MCF 10A (cell line): Measurements from ENCODE around the gene DNAAF8. TPM values are rescaled to one million over a fixed set of nuclear protein-coding genes. Genes with fewer than 3 reads are reported as not detected.

Experiments
- Bru-seq: library from RNA; stranded (reverse); fragments of 400-500 nt; gene quantifications from one replicate; lab custom pipeline; 2021; lab: Mats Ljungman, UMichigan
- BruChase-seq, 2 experiments: library from RNA; stranded (reverse); fragments of 400-500 nt; gene quantifications; one replicate each; lab custom pipeline; 2021; lab: Mats Ljungman, UMichigan
- BruUV-seq: library from RNA; stranded (reverse); fragments of 400-500 nt; replicated peaks from 2 replicates; lab custom pipeline; 2021; lab: Mats Ljungman, UMichigan
- CTCF ChIA-PET: fragments of 300-600 bp; sonication (Branson Sonifier 250); formaldehyde crosslinking; extraction: SDS; loops from one replicate; lab custom pipeline; 2021; ENCODE audit warnings: antibody characterized with exemption, inconsistent platforms; lab: Yijun Ruan, JAX
- POLR2A ChIA-PET: fragments of 300-600, 350-650 bp; sonication (Branson Sonifier 250); formaldehyde crosslinking; extraction: SDS; loops from one replicate; lab custom pipeline; 2020; ENCODE audit warnings: antibody characterized with exemption, inconsistent platforms; lab: Yijun Ruan, JAX
- DNase-seq: peaks from one replicate; pipeline ENCODE4 v3.0.0-alpha.2; 2018; ENCODE audit not compliant: unreplicated experiment
- H3K27ac Mint-ChIP-seq: one replicate; pipeline ENCODE4 v1.8.0; 2022; ENCODE audit warnings: mild to moderate bottlenecking, low read depth, mixed read lengths; ENCODE audit not compliant: unreplicated experiment
- H3K27me3 Mint-ChIP-seq: one replicate; pipeline ENCODE4 v1.8.0; 2022; ENCODE audit warnings: mixed read lengths; ENCODE audit not compliant: insufficient read depth, unreplicated experiment
- H3K36me3 Mint-ChIP-seq: one replicate; pipeline ENCODE4 v1.8.0; 2022; ENCODE audit warnings: mild to moderate bottlenecking, moderate library complexity, mixed read lengths; ENCODE audit not compliant: insufficient read depth, unreplicated experiment
- H3K4me1 Mint-ChIP-seq: one replicate; pipeline ENCODE4 v1.8.0; 2022; ENCODE audit warnings: mixed read lengths; ENCODE audit not compliant: insufficient read depth, unreplicated experiment
- H3K4me3 Mint-ChIP-seq: one replicate; pipeline ENCODE4 v1.8.0; 2022; ENCODE audit warnings: mild to moderate bottlenecking, moderate library complexity, mixed read lengths; ENCODE audit not compliant: unreplicated experiment
- H3K9me3 Mint-ChIP-seq: one replicate; pipeline ENCODE4 v1.8.0; 2022; ENCODE audit warnings: mixed read lengths; ENCODE audit not compliant: unreplicated experiment
- CTCF ChIP-seq: fragments of 200-600 bp; IDR thresholded peaks from one replicate; pipeline ENCODE4 v1.8.0; 2022; ENCODE audit warnings: antibody characterized with exemption, mild to moderate bottlenecking; ENCODE audit not compliant: unreplicated experiment
- intact Hi-C: fragments of 100-400 bp; cut with micrococcal nuclease; formaldehyde crosslinking; loops from 2 replicates; pipeline ENCODE4 v1.14.1; 2022
- long read RNA-seq: library from polyadenylated mRNA; stranded (forward); transcript quantifications from one replicate; pipeline ENCODE4 v2.0.0, GENCODE V29; 2022
- total RNA-seq: library from RNA; stranded (reverse); gene quantifications from 2 replicates; pipeline ENCODE4 v1.2.3, GENCODE V29; 2022

The DNAAF8 gene
- total RNA-seq (0.56 and 1.6 TPM in 2 replicates), Bru-seq, nascent RNA (percentile 26 among the genes with signal in this experiment), BruChase-seq, experiment 1, labeled RNA remaining after a 6-hour chase (percentile 20 among the genes with signal in this experiment), BruChase-seq, experiment 2, labeled RNA remaining after a 2-hour chase (percentile 19 among the genes with signal in this experiment)
- long read RNA-seq, partial matches to known transcripts = 2 of 3 reads
- long read RNA-seq, other reads (novel, unspliced or antisense) = 1 of 3 reads

DNA sequence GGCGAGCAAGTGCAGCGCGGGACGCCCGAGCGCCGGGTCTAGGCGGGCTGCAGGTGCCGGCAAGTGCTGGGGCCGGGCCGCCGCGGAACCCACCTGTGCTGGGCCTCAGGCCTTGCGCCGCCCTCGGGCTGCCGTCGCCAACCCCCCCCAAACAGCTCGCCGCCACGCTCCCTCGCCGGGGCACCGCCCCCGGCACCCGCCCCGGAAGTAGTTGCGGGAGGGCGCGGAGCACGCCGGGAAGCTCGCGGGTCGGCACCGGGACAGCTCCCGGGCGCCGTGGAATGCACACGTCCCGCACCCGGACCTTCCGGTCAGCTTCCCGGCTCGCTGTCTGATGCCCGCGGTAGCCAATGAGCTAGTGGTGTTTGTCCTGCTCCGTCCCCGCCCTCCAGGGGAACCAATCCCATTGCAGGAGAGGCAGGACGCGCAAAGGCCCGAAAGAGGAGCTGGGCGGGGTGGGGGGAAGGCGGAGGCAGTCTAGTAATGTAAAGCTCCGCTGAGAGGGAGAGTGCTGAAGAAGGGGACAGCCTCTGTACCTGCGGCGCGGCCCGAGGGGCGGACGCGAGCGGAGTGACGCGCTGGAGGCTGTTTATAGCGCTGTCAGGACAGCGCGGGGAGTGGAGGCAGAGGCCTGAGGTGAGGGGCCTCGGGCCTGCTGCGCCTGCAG is at the start of gene DNAAF8, which contains the start of gene ANKS3:
Gene DNAAF8 (plus strand): TSS at position 475 of the 667 bp plus-strand sequence. CDS start 1,978 bp downstream, outside the sequence.
Gene ANKS3 (minus strand): TSS at position 209 of the 667 bp plus-strand sequence. CDS start 4,122 bp downstream, outside the sequence.
- TF ChIP-seq CTCF = no peak
- CTCF ChIA-PET = interaction anchor here (0.6 to 1.3 kb wide), 9 partner anchors 17 to 410 kb away, joined by 3 to 7 read pairs (median 3); partner anchors contain the start of gene MGRN1
- DNase-seq = peak; percentile 98
- H3K27me3 Mint-ChIP-seq = no peaks in the 10 kb centered on the region
- H3K36me3 Mint-ChIP-seq = peaks cover 34% of the 10 kb centered on the region
- peaks cover 13% of the 10 kb centered on the region for H3K4me1 Mint-ChIP-seq
- POLR2A ChIA-PET = interaction anchor here (0.6 to 2.9 kb wide), 29 partner anchors 10 to 338 kb away, joined by 3 to 64 read pairs (median 5); partner anchors contain the start of genes ALG1, GLYR1, NUDT16L1 and ROGDI
- peak within 1 kb of the TSS; percentile 98 for H3K4me3 Mint-ChIP-seq
- no peaks in the 10 kb centered on the region for H3K9me3 Mint-ChIP-seq
- intact Hi-C loops = loop anchor here (1.0 to 10.0 kb wide), 3 partner anchors 33 to 361 kb away; partner anchors contain the start of genes EEF2KMT and ZNF500
- BruUV-seq = no TSS peak
- H3K27ac Mint-ChIP-seq = peak within 1 kb of the TSS; percentile 98

DNA sequence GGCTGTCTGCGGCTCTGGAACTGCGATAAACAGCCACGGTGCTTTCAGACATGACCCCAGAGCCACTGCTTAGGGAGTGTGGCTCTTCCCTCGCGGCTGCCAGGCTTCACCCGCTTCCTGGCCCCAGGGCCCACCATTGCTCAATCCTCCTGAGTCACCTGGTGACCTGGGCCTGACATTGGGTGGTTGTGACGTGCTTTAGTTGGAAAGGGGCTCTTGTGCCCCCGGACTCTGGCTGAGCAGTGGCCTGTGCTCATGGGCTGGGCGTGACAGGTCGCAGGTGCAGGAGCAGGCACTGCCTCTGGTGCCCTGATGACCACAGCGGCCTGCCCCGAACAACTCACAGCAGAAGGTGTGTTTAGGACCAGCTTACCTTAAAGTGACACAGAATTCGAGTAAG is 49.6 kb upstream of the DNAAF8 start:
- Mint-ChIP-seq H3K27me3 (no peaks in the 10 kb centered on the region), H3K9me3 (no peaks in the 10 kb centered on the region), H3K4me3 (no peak overlapping the region), H3K4me1 (peaks cover 5% of the 10 kb centered on the region), H3K27ac (no peak overlapping the region), H3K36me3 (peaks cover 70% of the 10 kb centered on the region)
- CTCF ChIA-PET = interaction anchor here (0.5 to 0.6 kb wide), 3 partner anchors 39 to 805 kb away, joined by 3 to 4 read pairs (median 3); partner anchors contain the start of gene UBALD1
- intact Hi-C loops = no loop called here
- POLR2A ChIA-PET = interaction anchor here (0.7 to 1.3 kb wide), 2 partner anchors 9 to 68 kb away, joined by 4 read pairs; no protein-coding TSS in a partner anchor
- BruUV-seq = no TSS peak
- TF ChIP-seq CTCF = no peak
- peak; percentile 70 for DNase-seq

GRCh38 chr16:4685292-4685691 is 49.0 kb upstream of the DNAAF8 start:
- Mint-ChIP-seq H3K4me3 (no peak overlapping the region), H3K4me1 (peaks cover under 1% of the 10 kb centered on the region), H3K27me3 (no peaks in the 10 kb centered on the region), H3K27ac (no peak overlapping the region), H3K9me3 (no peaks in the 10 kb centered on the region), H3K36me3 (peaks cover 76% of the 10 kb centered on the region)
- no peak for TF ChIP-seq CTCF
- CTCF ChIA-PET = no interaction called here
- BruUV-seq = no TSS peak
- no peak for DNase-seq
- intact Hi-C loops = no loop called here
- POLR2A ChIA-PET = interaction anchor here (0.7 to 1.3 kb wide), 2 partner anchors 9 to 69 kb away, joined by 4 read pairs; no protein-coding TSS in a partner anchor
